NCI-H1105 treated with DMSO at 0.1 percent for 48 hours (cell line): Measurements from ENCODE around the gene NXPH4.

Source experiments
- DNase-seq: peaks from one replicate; lab custom pipeline; 2025; lab: John Stamatoyannopoulos, UW

NXPH4 gene

DNA sequence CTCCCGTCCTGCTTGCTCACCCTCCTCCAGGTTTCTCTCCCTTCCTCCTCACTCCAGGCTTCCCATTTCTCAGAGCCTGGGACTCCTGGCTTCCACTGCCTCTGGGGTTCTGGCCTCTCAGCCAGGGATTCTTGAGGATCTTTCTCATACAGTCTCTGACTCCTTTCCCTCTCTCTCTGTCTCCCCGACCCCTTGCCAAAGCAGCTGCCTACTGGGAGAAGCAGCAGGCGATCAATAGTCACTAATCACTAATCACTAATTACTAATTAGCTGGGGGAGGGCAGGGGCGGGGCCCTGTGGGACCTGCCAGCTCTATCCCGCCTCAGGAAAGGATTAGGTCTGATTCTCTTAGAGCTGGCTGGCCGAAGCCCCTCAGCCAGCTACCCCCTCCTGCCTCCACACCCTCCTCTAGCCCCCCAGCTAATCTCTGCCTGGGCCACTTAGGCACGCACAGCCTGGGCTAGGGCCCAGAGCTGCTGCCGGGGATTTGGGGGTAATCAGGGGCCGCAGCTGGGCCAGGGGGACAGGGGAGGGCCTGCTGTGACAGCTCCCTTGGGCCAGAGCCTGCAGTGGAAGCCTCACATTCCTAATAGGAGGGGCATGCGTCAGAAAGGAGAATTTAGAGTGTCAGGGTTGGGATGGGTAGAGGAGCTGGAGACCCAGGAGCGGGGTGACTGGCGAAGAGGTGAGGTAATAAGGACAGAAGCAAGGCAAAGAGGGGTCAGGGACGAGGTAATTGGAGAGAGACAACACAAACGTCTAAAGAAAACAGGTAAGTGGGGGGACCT lies 2.8 kb downstream of the NXPH4 start:
- no peak for DNase-seq

DNA sequence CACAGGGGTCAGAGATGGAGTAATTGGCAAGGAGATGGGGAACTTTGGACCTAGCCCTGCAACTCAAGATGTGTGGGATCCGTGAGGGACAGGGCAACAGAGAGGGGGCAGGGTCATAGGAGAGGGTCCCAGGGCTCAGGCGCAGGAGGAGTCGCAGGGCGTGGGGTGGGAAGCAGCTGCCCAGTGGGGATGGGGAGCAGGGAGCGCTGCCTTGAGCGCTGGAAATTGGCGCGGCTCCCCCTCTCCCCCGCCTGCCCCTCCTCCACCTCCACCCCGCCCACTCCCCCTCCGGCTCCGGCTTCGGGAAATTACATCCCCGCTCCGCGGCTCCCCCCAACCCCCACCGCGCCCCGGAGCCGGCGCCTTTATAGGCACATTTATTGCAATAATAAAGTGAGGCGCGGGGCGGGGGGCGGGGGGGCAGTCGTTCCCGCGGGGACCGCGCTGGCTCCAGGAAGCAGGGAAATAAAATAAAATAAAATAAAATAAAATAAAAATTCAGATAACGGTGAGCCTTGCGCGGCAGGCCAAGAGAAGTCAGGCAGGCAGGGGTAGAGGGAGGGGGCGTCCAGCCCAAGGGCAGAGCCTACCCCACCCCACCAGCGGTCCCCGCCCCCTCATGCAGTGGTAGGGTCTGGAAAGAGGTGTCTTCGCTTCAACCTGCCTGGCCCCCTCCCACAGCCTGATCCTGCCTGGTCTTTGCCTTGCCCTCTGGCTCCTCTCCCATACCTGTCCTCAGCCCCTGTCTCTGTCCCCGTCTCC lies 3.6 kb downstream of the NXPH4 start:
- DNase-seq, result no peak

DNA sequence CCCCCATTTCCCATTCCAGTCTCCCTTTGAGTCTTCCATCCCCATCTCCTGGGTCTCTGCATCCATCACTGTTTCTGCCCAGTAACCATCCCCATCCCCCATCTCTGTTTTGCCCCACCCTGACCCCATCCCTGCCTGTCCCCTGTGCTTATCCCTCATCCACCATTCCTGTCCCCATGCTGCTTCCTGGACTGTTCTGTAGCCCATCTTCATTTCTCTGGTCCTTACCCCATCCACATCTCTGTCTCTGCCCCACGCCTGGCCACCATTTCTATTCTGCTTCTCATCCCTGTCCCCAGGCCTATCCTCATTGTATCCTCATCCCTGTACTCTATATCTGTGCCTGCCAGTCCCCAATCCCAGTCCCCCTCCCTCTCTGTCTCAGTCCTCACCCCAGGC lies 4.2 kb downstream of the NXPH4 start:
- DNase-seq, result no peak

DNA sequence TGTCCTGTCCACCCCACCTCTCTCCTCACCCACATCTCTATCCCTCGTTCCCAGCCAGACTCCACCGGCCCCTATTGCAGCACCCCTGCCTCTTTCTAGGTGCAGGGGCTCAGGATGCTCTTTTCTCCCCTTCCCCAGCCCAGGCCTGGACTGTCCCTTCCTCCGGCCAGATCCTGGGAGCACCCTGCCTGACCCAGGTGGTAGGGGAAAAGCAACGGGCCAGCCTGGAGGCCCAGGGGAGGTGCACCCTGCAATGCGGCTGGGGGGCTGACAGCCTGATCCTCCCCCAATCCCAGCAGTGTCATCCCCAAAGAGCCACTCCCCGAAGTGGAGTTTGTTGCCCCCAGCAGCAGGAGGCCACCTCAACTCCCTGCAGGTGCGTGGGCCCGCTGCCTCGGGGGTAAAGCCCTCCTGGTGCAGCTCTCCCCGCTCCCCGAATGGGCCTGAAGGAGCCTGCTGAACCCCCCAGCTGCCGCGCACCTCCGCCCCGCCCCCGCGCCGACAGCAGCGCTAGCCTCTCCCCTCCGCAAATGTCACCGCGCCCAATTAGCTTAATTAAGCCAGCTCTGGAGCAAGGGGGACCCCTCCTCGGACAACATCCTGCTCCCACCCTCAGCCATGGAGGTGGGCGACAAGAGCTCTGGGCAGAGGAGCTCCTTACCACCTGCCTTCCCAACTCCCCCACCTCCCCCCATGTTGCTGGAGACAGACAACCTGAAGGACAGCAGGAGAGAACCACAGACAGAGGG lies 4.7 kb downstream of the NXPH4 start:
- DNase-seq, result no peak

DNA sequence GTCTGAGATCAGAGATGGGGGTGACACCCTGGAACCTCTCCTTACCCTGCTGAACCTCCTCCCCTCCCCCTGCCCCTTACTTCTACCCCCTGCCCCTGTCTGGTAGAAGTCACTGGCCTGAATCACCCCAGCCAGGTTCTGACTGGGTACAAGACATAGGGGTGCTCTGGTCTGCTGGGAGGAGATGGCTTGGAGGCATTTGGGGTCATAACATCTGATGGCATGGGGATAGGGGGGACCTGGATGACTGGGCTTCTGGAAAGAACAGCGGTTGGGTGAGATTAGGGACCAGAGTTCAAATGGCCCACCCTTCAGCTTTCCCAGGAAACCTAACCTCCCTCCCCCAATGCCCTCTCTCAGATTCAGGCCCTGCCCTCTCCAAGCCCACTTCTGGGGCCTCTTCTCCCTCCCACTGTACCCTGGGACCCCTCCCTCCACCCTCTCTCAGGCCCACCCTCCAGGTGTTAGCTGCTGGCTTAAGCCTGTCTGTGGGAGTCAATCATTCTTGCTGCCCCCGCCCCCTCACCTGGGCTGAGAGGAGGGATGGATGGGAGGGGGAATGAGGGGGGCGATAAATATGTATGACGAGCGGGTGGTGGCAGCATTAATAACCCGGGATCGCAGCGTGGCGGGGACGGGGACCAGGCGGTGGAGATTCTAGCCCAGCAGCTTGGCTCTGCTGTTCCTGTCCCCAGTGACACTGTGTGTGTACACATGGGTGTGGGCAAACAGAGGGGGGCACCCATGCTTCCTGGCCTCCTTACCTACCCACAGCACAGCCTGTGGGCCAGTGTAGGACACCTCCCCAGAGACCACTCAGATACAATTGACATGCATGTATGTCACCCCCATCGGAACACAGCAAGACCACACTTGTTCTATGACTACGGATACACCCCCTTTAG lies 5.9 kb downstream of the NXPH4 start:
- DNase-seq, result no peak

DNA sequence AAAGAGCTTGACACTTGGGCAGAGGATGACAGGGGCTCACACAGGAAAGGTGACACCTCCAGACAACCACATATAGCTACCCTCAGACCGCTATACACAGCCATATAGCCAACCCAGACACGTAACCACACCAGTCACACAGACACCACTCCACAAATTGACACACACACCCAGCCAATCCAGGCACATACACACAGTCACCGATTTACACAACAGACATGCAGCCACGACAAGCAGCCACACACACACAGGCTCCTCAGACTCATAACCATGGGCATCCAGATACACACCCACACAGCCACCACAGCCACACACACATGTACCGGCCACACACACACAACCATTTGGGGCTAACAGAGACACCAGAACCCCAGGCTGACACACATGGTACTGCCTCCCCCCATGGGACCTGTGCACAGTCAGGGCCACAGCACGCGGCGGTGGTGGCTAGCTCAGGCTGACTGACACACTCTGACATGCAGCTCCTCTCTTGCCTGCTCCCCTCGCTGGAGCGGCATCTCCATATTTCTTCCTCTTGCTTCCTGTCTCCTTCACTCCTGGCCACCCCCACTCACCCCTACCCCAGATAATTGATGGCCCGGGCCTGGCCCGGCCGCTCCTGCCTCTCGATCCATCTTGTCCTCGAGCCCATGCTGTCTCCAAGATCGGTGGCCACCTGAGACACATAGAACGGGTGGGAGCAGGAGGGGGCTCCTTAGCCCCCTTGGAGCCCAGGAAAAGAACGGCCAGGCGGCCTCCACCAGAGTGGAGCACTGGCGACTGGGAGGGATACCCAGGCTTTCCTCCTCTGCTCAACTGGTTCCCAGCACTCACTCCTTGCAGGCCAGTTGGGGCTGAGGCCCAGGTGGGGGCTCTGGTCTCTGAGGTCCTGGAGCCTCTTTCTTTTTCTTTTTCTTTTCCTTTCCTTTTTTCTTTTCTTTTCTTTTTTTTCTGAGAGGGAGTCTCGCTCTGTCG lies 6.9 kb downstream of the NXPH4 start:
- DNase-seq, result no peak

DNA sequence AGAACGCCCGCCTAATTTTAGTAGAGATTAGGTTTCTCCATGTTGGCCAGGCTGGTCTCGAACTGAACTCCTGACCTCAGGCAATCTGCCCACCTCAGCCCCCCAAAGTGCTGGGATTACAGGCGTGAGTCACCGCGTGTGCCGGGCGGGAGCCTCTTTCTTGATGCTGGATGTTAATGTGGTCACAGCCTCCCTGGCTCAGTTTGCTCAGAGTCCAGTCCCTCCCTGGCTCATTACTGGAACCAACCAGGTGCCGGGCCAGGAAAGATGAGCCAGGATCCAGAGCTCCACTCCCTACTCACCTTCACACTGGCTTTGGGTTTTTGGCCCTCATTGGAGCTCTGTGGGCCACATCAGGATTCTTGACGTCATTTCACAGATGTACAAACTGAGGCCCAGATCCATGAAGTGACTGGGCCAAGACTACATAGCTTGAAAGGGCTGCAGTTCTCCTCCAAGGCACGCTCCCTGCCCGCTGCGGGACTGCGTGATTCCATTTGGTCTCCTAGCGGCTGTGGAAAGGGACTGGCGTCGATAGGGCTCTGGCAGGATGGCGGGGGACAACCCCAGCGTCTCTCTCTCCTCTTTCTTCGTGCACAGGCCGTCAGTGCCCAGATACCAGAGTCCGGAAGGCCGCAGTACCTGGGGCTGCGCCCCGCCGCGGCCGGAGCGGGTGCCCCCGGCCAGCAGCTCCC lies 7.8 kb downstream of the NXPH4 start:
- no peak for DNase-seq

DNA sequence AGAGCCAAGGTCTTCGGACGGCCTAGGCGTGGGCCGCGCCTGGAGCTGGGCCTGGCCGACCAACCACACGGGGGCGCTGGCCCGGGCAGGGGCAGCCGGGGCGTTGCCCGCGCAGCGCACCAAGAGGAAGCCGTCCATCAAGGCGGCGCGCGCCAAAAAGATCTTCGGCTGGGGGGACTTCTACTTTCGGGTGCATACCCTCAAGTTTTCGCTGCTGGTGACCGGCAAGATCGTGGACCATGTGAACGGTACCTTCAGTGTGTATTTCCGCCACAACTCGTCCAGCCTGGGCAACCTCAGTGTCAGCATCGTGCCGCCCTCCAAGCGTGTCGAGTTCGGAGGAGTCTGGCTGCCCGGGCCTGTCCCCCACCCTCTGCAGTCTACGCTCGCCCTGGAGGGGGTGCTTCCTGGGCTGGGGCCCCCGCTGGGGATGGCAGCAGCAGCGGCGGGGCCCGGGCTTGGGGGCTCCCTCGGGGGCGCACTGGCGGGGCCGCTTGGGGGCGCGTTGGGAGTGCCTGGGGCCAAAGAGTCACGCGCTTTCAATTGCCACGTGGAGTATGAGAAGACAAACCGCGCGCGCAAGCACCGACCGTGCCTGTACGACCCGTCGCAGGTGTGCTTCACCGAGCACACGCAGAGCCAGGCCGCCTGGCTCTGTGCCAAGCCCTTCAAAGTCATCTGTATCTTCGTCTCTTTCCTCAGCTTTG lies 8.5 kb downstream of the NXPH4 start:
- DNase-seq, result peak; percentile 10

DNA sequence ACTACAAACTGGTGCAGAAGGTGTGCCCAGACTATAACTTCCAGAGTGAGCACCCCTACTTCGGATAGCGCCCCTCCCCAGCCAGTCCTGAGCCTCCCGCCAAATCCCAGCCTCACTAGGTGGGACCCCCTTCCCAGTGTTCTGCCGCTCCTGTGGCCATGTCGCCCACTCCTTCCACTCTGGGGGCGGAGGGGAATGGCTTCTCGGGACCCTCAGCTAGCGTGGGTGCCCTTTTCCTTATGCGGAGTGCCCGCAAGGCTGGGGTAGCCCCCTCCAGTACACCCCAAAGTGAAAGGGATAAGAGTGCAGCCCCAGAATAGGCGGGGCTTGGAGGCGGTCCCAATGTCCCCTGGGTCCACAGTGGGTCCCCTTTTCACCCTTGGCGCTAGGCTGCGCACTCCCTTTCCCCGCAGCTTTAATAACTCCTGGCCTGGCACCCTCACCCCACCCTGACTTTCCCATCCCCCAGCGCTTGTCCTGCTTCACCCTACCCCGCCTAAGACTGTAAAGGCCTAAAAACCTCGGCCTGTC lies 9.2 kb downstream of the NXPH4 start:
- no peak for DNase-seq

DNA sequence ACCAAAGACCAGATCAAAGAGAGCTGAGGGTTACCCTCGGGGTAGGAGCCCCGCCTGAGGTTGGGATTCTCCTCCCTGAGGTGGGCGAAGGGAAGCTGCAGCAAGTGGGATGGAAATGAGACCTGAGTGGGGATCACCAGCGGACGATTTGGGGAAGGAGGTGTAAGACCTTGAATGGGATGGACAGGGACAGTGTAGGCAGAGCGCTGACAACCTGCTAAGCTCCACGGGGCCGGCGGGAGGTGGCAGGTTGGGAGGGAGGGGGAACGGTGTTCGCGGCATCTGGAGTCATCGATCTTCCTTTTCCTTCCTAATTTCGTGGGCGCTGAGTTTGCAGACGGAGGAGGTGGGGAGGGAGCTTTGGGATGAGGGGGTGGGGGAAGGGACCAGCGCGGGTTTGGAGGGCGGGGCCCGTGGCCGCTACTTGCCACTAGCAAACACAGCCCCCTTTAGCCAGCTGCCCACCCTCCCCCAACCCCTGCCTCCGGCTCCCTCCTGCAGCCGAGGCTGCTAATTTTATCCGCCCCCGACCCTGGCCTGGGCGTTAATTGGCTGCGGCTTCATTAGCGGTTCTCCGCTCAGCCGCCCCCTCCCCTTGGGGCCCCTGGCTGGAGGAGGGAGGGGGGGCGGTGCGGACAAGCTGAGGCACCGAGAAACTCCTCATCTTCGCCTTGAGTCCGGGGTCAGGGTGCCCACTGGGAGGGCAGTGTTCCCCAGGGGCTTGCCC lies 10.2 kb downstream of the NXPH4 start:
- no peak for DNase-seq

DNA sequence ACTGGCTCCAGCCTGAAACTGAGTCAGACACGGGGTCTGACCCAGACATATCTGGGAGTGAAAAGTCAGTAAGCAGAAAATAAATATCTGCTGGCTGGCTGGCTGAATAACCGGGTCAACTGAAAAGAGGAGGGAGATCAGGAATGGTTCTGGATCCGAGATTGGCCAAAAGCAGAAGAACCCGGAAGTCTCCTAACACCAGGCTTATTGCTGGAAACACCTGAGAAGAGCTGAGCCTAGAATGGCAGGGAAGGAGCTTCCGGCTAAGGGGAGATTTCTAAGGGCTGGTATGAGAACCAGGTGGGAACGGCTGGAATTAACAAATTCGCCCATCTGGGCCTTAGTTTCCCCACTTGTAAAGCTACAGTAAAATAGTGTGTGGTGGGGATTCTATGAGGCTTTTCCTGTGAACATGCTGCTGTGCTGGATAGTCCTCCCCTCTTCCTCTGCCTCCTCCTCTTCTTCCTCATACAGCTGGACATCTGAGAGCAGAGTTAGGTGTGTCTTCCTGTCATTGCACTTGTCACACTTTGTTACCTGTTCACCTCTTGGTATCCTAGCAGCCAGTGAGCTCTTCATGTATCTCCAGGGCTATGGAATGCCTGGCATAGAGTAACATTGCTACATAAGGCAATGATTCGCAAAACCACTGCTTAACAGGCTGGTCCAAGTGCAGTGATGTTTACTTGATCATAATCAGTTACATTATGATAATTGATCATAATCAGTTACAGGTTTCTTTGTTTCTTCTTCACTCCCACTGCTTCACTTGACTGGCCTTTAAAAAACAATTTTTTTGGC lies 10.9 kb downstream of the NXPH4 start:
- DNase-seq, result no peak

DNA sequence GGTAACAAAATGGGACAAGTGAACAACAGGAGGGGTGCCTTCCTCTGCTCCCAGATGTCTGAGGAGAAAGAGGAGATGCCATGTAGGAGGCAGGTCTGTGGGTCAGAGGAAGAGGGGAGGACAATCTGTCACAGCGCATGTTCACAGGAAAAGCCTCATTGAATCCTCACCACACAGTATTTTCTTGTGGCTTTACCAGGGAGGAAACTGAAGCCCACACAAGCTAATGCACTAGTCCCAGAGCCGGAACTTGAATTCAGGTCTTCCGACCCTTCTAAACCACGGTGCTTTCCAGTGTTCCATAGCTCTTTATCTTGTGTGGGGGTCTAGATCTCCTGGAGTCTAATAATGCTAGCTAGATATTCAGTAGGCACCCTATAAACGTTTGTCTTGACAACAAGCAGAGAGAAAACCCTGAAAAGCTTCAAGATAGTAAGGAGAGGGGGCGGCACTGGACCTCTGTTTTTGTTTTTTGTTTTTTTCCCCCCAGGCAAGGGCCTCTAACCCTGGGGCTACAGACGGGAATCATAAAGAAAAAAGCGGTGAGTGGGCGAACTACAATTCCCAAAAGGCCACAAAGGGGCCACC lies 12.5 kb downstream of the NXPH4 start:
- DNase-seq, result no peak

DNA sequence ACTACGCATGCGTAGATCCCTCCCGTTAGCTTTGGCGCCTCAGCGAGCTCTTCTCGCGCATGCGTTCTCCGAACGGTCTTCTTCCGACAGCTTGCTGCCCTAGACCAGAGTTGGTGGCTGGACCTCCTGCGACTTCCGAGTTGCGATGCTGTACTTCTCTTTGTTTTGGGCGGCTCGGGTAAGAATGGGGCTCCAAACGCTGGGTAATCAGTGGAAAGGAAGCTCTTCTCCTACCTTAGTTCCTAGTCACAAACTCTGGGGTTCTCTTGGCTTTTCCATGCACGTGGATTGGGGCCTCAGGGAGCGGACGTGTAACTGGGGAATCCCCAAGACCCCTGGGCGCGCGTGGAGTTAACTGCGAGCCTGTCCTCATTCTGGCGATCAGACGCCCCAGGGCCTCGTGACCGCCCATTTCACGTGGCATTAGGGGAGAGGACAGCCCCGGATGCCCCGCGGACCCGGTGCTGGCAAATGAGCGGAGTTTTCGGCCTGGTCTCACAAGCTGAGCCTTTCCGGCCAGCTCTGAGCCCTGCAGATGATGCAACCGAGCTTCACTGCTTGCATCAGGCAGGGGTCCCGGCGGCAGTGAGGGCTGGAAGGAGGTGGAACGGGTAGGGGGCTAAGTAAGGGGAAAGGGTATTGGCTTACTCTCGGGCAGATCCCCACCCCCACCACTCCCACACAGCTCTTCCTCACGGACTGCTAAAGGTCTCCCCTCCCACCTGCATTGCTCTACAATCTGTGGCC lies 13.2 kb downstream of the NXPH4 start, which contains the start of gene SHMT2:
Gene SHMT2 (plus strand): TSS at position 78 of the 747 bp plus-strand sequence. CDS start 68 bp downstream, at position 146.
- DNase-seq, result peak; percentile 86

DNA sequence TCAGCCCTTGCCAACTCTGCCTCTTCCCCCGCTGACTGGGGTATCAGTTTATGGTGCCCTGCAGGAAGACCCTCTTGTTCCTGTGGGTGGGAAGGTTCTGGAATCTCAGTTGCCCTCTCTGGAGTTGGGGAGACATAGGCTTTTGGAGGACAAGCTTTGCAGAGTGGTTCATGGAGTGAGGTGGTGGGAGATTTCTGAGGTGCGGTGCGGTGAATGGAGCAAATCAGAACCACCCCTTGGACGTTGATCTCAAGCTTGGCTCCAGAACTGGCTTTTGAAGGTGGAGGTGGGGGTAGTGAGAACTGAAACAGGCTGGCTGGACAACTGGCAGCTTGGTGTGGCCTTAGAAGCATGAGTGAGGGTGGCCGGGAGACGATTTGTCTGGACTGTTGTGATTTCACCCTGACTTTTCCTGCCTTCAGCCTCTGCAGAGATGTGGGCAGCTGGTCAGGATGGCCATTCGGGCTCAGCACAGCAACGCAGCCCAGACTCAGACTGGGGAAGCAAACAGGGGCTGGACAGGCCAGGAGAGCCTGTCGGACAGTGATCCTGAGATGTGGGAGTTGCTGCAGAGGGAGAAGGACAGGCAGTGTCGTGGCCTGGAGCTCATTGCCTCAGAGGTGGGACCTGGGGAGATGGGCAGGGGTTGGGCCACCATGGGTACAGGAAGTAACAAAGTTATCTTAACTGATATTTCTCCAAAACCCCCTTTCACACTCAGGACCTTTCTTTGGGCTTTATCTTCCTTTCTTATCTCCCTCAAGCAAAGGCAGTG lies 14.0 kb downstream of the NXPH4 start:
- no peak for DNase-seq

DNA sequence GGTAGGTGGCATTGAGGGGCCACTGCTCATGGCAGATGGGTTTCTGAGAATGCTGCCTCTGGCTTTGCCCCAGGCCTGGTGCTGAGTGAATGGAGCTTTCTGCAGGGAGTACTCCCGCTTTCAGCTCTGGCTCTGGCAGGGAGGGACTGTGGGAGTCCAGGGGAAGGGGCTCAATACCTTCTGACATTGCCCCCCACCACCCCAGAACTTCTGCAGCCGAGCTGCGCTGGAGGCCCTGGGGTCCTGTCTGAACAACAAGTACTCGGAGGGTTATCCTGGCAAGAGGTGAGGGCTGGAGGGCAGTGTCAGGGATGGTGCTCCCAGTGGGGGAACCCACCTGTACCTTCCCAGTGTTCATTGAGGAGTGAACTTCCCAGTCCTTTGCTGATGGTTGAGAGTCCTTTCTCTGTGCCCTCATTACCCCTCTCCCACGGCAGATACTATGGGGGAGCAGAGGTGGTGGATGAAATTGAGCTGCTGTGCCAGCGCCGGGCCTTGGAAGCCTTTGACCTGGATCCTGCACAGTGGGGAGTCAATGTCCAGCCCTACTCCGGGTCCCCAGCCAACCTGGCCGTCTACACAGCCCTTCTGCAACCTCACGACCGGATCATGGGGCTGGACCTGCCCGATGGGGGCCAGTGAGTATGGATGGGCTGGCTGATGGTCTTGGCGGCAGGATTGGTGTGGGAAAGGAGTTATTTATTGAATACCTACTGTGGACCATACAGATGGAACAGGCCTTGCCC lies 14.9 kb downstream of the NXPH4 start:
- DNase-seq, result no peak
